Thymus (tissue), 11 donors: Measurements from ENCODE around the gene PSMD5. TPM values are rescaled to one million over a fixed set of nuclear protein-coding genes. Genes with fewer than 3 reads are reported as not detected.

Experiments used
- DNase-seq, 9 donors: peaks; one replicate each; pipeline ENCODE4 v3.0.0-alpha.2; 2013; ENCODE audit warnings: low spot score in 9 of 9, low read depth in 6 of 9, missing footprints in 1 of 9
- H3K27ac ChIP-seq, 2 donors: one replicate each; pipeline ENCODE4 v1.5.1; 2013; ENCODE audit warnings: control low read depth in 1 of 2, low read depth in 1 of 2, low read length in 1 of 2, mild to moderate bottlenecking in 1 of 2, moderate library complexity in 1 of 2
- H3K27me3 ChIP-seq, 2 donors: one replicate each; pipeline ENCODE4 v1.5.1; 2013; ENCODE audit warnings: low read length in 1 of 2; ENCODE audit not compliant: control insufficient read depth in 2 of 2, insufficient read depth in 1 of 2
- H3K36me3 ChIP-seq, 2 donors: one replicate each; pipeline ENCODE4 v1.5.1; 2013; ENCODE audit warnings: low read length in 1 of 2, mild to moderate bottlenecking in 1 of 2, moderate library complexity in 1 of 2; ENCODE audit not compliant: control insufficient read depth in 2 of 2, insufficient read depth in 2 of 2
- H3K4me1 ChIP-seq, 2 donors: one replicate each; pipeline ENCODE4 v1.5.1; 2013; ENCODE audit warnings: low read length in 2 of 2; ENCODE audit not compliant: control insufficient read depth in 2 of 2, insufficient read depth in 2 of 2
- H3K4me3 ChIP-seq, 2 donors: one replicate each; pipeline ENCODE4 v1.5.1; 2013; ENCODE audit warnings: low read length in 2 of 2, control low read depth in 1 of 2, mild to moderate bottlenecking in 1 of 2
- H3K9me3 ChIP-seq, 2 donors: one replicate each; pipeline ENCODE4 v1.5.1; 2013; ENCODE audit warnings: low read length in 1 of 2, mild to moderate bottlenecking in 1 of 2; ENCODE audit not compliant: control insufficient read depth in 2 of 2, insufficient read depth in 1 of 2
- WGBS: extraction: QIAGEN DNeasy Blood & Tissue Kit; methylation state at CpG from one replicate; pipeline ENCODE4 v1.1.7; 2013; 5-methylcytosine and 5-hydroxymethylcytosine counted together
- polyA plus RNA-seq: library from polyadenylated mRNA; stranded (reverse); fragments of 200-250 nt; gene quantifications from one replicate; pipeline ENCODE4 v1.2.3, GENCODE V29; 2013
- total RNA-seq: library from RNA; stranded (reverse); fragments of 120-200 nt; gene quantifications from one replicate; pipeline ENCODE4 v1.2.4, GENCODE V29; 2013
- donor health status: healthy.

Gene PSMD5
- total and polyA plus RNA-seq, 2 donors: 17.6 to 24.2 TPM

GRCh38 chr9:120768247-120768646 is 74.5 kb downstream of the PSMD5 start:
- no peaks in the 10 kb centered on the region for H3K4me1 ChIP-seq
- H3K36me3 ChIP-seq: peaks cover 46 to 82% of the 10 kb centered on the region in 2 donors
- 97% methylated on average over 4 of the region's 4 CpGs for WGBS
- no peak overlapping the region for H3K27ac ChIP-seq
- no peak overlapping the region for H3K4me3 ChIP-seq
- DNase-seq: no peak
- H3K9me3 ChIP-seq: no peaks in the 10 kb centered on the region
- H3K27me3 ChIP-seq: no peaks in the 10 kb centered on the region

DNA sequence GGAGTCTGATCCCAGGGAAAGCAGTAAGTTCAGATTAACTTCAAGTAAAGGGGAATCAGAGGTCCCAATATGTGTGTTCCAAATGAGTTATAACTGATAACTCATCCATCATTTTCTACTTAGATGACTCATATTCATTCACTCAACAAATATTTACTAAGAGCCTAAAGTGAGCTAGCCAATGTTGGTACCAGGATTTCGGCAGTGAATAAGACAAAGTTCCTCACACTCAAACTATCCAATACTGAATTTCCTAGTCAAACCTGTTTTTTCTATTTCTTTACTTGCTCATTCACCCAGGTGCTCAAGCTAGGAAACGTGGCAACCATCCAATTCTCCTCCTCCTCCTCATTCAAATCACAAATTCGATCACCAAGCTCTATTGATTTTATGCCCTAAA is 75.3 kb downstream of the PSMD5 start:
- WGBS: 97% methylated on average over 3 of the region's 3 CpGs
- Histone ChIP-seq H3K27me3 (no peaks in the 10 kb centered on the region), H3K36me3 (peaks cover 54 to 82% of the 10 kb centered on the region in 2 donors), H3K27ac (no peak overlapping the region), H3K4me1 (no peaks in the 10 kb centered on the region), H3K4me3 (no peak overlapping the region), H3K9me3 (no peaks in the 10 kb centered on the region)
- no peak for DNase-seq

Other genes with a start within 250 kb of the PSMD5 start
- gene MEGF9, start 128.5 kb downstream of the PSMD5 start, total RNA-seq: 3.5 TPM
- 3.7 TPM for gene MEGF9, start 128.5 kb downstream of the PSMD5 start, polyA plus RNA-seq
- gene FBXW2, start 49.5 kb downstream of the PSMD5 start, total RNA-seq: 18.1 TPM
- 14.1 TPM for gene FBXW2, start 49.5 kb downstream of the PSMD5 start, polyA plus RNA-seq
- 47.1 TPM for gene PHF19, start 34.3 kb upstream of the PSMD5 start, total RNA-seq
- 32.6 TPM for gene PHF19, start 34.3 kb upstream of the PSMD5 start, polyA plus RNA-seq
- 21.7 TPM for gene TRAF1, start 83.9 kb upstream of the PSMD5 start, total RNA-seq
- gene TRAF1, start 83.9 kb upstream of the PSMD5 start, polyA plus RNA-seq: 21.7 TPM
- 2.4 TPM for gene C5, start 207.4 kb upstream of the PSMD5 start, total RNA-seq
- 2.4 TPM for gene C5, start 207.4 kb upstream of the PSMD5 start, polyA plus RNA-seq
- gene CNTRL, start 232.0 kb upstream of the PSMD5 start, total RNA-seq: 39.4 TPM
- gene CNTRL, start 232.0 kb upstream of the PSMD5 start, polyA plus RNA-seq: 24.1 TPM